Lower lobe of right lung (tissue), 2 donors: ENCODE data around the gene ADRA1B. TPM values are rescaled to one million over a fixed set of nuclear protein-coding genes. Genes with fewer than 3 reads are reported as not detected.

ENCODE experiments used
- ATAC-seq, 2 donors: fragments of 200-7000 bp; cut with Tn5 transposase; one replicate each; pipeline ENCODE4 v1.9.1; 2020 to 2022; ENCODE audit warnings: mild to moderate bottlenecking in 2 of 2, moderate library complexity in 2 of 2
- DNase-seq: peaks from one replicate; pipeline ENCODE4 v3.0.0-alpha.2; 2020
- H3K27ac ChIP-seq: fragments of 200-600 bp; one replicate; pipeline ENCODE4 v1.8.0; 2022
- H3K27me3 ChIP-seq: fragments of 200-600 bp; one replicate; pipeline ENCODE4 v1.8.0; 2022; ENCODE audit warnings: low read depth
- H3K36me3 ChIP-seq: fragments of 200-600 bp; one replicate; pipeline ENCODE4 v1.8.0; 2022; ENCODE audit warnings: mild to moderate bottlenecking
- H3K4me1 ChIP-seq: fragments of 200-600 bp; one replicate; pipeline ENCODE4 v1.8.0; 2022
- H3K4me3 ChIP-seq: fragments of 200-600 bp; one replicate; pipeline ENCODE4 v1.8.0; 2022; ENCODE audit warnings: mild to moderate bottlenecking
- H3K9me3 ChIP-seq: fragments of 200-600 bp; one replicate; pipeline ENCODE4 v1.8.0; 2022
- CTCF ChIP-seq: fragments of 200-600 bp; IDR thresholded peaks from one replicate; pipeline ENCODE4 v1.8.0; 2022; ENCODE audit warnings: antibody characterized with exemption, mild to moderate bottlenecking
- intact Hi-C: fragments of 100-400 bp; cut with DNase I; formaldehyde crosslinking; loops from one replicate; pipeline ENCODE4 v1.11.0; 2022
- total RNA-seq: library from RNA; stranded (reverse); fragmentation: NEBNext Ultra II Directional; extraction: Animal tissue kit (Norgen Biotek cat#: 25700); gene quantifications from one replicate; pipeline ENCODE4 v1.2.1, GENCODE V29; 2021
- donor health status: DM: no; HTN: yes; CAD: no; lungs with severe emphysema.

The ADRA1B gene
- total RNA-seq, 1 donor from 2014 or later = 3.8 TPM

- Histone ChIP-seq H3K36me3 (no peaks in the 10 kb centered on the region), H3K27ac (no peak overlapping the region), H3K4me1 (peaks cover 4% of the 10 kb centered on the region), H3K27me3 (no peaks in the 10 kb centered on the region), H3K4me3 (no peak overlapping the region), H3K9me3 (no peaks in the 10 kb centered on the region)
- no peak for TF ChIP-seq CTCF
- intact Hi-C loops = no loop called here
- ATAC-seq (no peak), DNase-seq (no peak)
Observed at GRCh38 chr5:159929176-159929575, 12.9 kb downstream of the ADRA1B start.

- Histone ChIP-seq H3K9me3 (no peaks in the 10 kb centered on the region), H3K27ac (no peak overlapping the region), H3K27me3 (no peaks in the 10 kb centered on the region), H3K36me3 (no peaks in the 10 kb centered on the region), H3K4me3 (no peak overlapping the region), H3K4me1 (no peaks in the 10 kb centered on the region)
- no peak for TF ChIP-seq CTCF
- DNase-seq (no peak), ATAC-seq (no peak)
- intact Hi-C loops = no loop called here
Observed at GRCh38 chr5:159933531-159934485, 17.5 kb downstream of the ADRA1B start.

GRCh38 chr5:159935946-159936345 lies 19.7 kb downstream of the ADRA1B start:
- DNase-seq = no peak
- H3K4me3 ChIP-seq = no peak overlapping the region
- no peaks in the 10 kb centered on the region for H3K27me3 ChIP-seq
- ATAC-seq = no peak
- intact Hi-C loops = no loop called here
- TF ChIP-seq CTCF = no peak
- H3K4me1 ChIP-seq = no peaks in the 10 kb centered on the region
- no peak overlapping the region for H3K27ac ChIP-seq
- no peaks in the 10 kb centered on the region for H3K36me3 ChIP-seq
- H3K9me3 ChIP-seq = no peaks in the 10 kb centered on the region

- Histone ChIP-seq H3K27ac (no peak overlapping the region), H3K4me3 (no peak overlapping the region), H3K4me1 (no peaks in the 10 kb centered on the region), H3K36me3 (no peaks in the 10 kb centered on the region), H3K9me3 (no peaks in the 10 kb centered on the region), H3K27me3 (no peaks in the 10 kb centered on the region)
- intact Hi-C loops = no loop called here
- TF ChIP-seq CTCF = no peak
- ATAC-seq (no peak), DNase-seq (no peak)
Observed at GRCh38 chr5:159936686-159937329, 20.5 kb downstream of the ADRA1B start.

- no peak for DNase-seq
- intact Hi-C loops = no loop called here
- H3K4me1 ChIP-seq = no peaks in the 10 kb centered on the region
- no peak for ATAC-seq
- no peak for TF ChIP-seq CTCF
- H3K36me3 ChIP-seq = no peaks in the 10 kb centered on the region
- H3K27ac ChIP-seq = no peak overlapping the region
- H3K9me3 ChIP-seq = no peaks in the 10 kb centered on the region
- no peak overlapping the region for H3K4me3 ChIP-seq
- no peaks in the 10 kb centered on the region for H3K27me3 ChIP-seq
Observed at GRCh38 chr5:159937580-159937979, 21.3 kb downstream of the ADRA1B start.
